SK-N-DZ (cell line): ENCODE data around the gene TMEM63A.
"Not testable (repeated sequence)": the region's sequence is repeated elsewhere in the genome, so short reads cannot be mapped to it uniquely, and the experiment has no call there.

Source experiments
- DNase-seq: peaks from one replicate; pipeline ENCODE4 v3.0.0-alpha.2; 2015; ENCODE audit warnings: low spot score

The TMEM63A gene

GRCh38 chr1:225806249-225806648 lies 75.9 kb downstream of the TMEM63A start:
- no peak for DNase-seq

- DNase-seq = not testable (repeated sequence)
Observed at GRCh38 chr1:225801146-225801545, 81.0 kb downstream of the TMEM63A start.

- not testable (repeated sequence) for DNase-seq
Observed at GRCh38 chr1:225796097-225796496, 86.1 kb downstream of the TMEM63A start.
